ENCODE results near the gene ANXA1.

DNA sequence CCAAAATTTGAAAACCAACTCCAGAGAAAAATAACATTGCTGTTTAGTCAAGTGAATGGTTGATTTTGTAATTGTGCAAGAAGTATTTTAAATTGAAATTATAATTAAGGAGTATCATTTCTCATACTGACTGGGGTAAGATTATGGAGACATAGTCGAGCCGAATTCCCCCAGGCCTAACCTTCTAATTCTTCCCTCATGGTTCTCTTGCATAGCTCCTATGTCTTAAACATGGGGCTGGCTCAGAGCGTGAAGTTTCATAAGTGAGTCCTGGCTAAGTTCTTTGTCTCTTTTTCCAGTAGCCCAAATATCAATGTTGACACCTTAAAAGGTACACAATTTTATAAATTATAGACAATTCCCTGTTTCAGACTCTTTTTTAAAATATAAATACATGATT lies 46.7 kb upstream of the ANXA1 start:
- TF ChIP-seq, protein P1, sequence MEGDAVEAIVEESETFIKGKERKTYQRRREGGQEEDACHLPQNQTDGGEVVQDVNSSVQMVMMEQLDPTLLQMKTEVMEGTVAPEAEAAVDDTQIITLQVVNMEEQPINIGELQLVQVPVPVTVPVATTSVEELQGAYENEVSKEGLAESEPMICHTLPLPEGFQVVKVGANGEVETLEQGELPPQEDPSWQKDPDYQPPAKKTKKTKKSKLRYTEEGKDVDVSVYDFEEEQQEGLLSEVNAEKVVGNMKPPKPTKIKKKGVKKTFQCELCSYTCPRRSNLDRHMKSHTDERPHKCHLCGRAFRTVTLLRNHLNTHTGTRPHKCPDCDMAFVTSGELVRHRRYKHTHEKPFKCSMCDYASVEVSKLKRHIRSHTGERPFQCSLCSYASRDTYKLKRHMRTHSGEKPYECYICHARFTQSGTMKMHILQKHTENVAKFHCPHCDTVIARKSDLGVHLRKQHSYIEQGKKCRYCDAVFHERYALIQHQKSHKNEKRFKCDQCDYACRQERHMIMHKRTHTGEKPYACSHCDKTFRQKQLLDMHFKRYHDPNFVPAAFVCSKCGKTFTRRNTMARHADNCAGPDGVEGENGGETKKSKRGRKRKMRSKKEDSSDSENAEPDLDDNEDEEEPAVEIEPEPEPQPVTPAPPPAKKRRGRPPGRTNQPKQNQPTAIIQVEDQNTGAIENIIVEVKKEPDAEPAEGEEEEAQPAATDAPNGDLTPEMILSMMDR (IDR thresholded peaks at IDR 0.05; ENCODE audit: low read length): no peak
- no peak for TF ChIP-seq EZH2 (IDR thresholded peaks at IDR 0.05; ENCODE audit: borderline replicate concordance, low read length)

Measured in OCI-LY1 (cell line).